HG03520 (cell line): ENCODE results near the gene ARHGAP28.

Experiments used
- ATAC-seq: cut with Tn5 transposase; IDR thresholded peaks from one replicate; pipeline ENCODE4 v1.9.1; 2021; ENCODE audit warnings: mild to moderate bottlenecking, moderate library complexity; ENCODE audit not compliant: unreplicated experiment

Gene ARHGAP28

GRCh38 chr18:6859676-6860422 is 130.3 kb downstream of the ARHGAP28 start:
- no peak for ATAC-seq

- no peak for ATAC-seq
Measured at GRCh38 chr18:6860804-6861448, 131.4 kb downstream of the ARHGAP28 start.

- no peak for ATAC-seq
Measured at GRCh38 chr18:6865251-6865650, 135.7 kb downstream of the ARHGAP28 start.

GRCh38 chr18:6866552-6867085 is 137.1 kb downstream of the ARHGAP28 start:
- no peak for ATAC-seq

GRCh38 chr18:6868033-6868432 is 138.5 kb downstream of the ARHGAP28 start:
- no peak for ATAC-seq

- no peak for ATAC-seq
Measured at GRCh38 chr18:6871566-6871965, 142.1 kb downstream of the ARHGAP28 start.

GRCh38 chr18:6873040-6873751 is 143.7 kb downstream of the ARHGAP28 start:
- ATAC-seq: no peak

- no peak for ATAC-seq
Measured at GRCh38 chr18:6874315-6874714, 144.8 kb downstream of the ARHGAP28 start.

- ATAC-seq: no peak
Measured at GRCh38 chr18:6875749-6876148, 146.2 kb downstream of the ARHGAP28 start.

- no peak for ATAC-seq
Measured at GRCh38 chr18:6876641-6877041, 147.1 kb downstream of the ARHGAP28 start.

- no peak for ATAC-seq
Measured at GRCh38 chr18:6877288-6877687, 147.8 kb downstream of the ARHGAP28 start.

- ATAC-seq: no peak
Measured at GRCh38 chr18:6878556-6879297, 149.2 kb downstream of the ARHGAP28 start.

- ATAC-seq: no peak
Measured at GRCh38 chr18:6879508-6880195, 150.1 kb downstream of the ARHGAP28 start.

GRCh38 chr18:6881034-6881820 is 151.7 kb downstream of the ARHGAP28 start:
- no peak for ATAC-seq

- ATAC-seq: no peak
Measured at GRCh38 chr18:6882401-6882800, 152.9 kb downstream of the ARHGAP28 start.

- ATAC-seq: no peak
Measured at GRCh38 chr18:6885006-6885481, 155.5 kb downstream of the ARHGAP28 start.

GRCh38 chr18:6885992-6886796 is 156.7 kb downstream of the ARHGAP28 start:
- no peak for ATAC-seq

GRCh38 chr18:6886797-6887330 is 157.3 kb downstream of the ARHGAP28 start:
- ATAC-seq: no peak
